ENCODE results near the gene GNAO1.

- TF ChIP-seq, protein P1, sequence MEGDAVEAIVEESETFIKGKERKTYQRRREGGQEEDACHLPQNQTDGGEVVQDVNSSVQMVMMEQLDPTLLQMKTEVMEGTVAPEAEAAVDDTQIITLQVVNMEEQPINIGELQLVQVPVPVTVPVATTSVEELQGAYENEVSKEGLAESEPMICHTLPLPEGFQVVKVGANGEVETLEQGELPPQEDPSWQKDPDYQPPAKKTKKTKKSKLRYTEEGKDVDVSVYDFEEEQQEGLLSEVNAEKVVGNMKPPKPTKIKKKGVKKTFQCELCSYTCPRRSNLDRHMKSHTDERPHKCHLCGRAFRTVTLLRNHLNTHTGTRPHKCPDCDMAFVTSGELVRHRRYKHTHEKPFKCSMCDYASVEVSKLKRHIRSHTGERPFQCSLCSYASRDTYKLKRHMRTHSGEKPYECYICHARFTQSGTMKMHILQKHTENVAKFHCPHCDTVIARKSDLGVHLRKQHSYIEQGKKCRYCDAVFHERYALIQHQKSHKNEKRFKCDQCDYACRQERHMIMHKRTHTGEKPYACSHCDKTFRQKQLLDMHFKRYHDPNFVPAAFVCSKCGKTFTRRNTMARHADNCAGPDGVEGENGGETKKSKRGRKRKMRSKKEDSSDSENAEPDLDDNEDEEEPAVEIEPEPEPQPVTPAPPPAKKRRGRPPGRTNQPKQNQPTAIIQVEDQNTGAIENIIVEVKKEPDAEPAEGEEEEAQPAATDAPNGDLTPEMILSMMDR (IDR thresholded peaks at IDR 0.05) = no peak
- TF ChIP-seq EP300 (IDR thresholded peaks at IDR 0.05) = no peak
These were observed 13.5 kb downstream of the GNAO1 start for GRCh38 chr16:56204816-56205215.
